Ovary (tissue), 10 donors: ENCODE results near the gene SPACA9. TPM values are rescaled to one million over a fixed set of nuclear protein-coding genes. Genes with fewer than 3 reads are reported as not detected.

Experiments used
- DNase-seq, 5 donors: peaks; one replicate each; pipeline ENCODE4 v3.0.0-alpha.2; 2019 to 2020
- H3K27ac ChIP-seq, 2 donors: fragments of 200-600 bp; one replicate each; pipeline versions ENCODE4 v1.5.1 to v1.8.0; 2019 to 2022
- H3K27me3 ChIP-seq: fragments of 200-600 bp; one replicate; pipeline ENCODE4 v1.8.0; 2022
- H3K36me3 ChIP-seq: fragments of 200-600 bp; sonication (generic); one replicate; pipeline ENCODE4 v1.5.1; 2019
- H3K4me1 ChIP-seq: one replicate; pipeline ENCODE4 v1.8.1; 2013; ENCODE audit warnings: mild to moderate bottlenecking, moderate library complexity; ENCODE audit not compliant: insufficient read depth
- H3K4me3 ChIP-seq: fragments of 200-600 bp; sonication (generic); one replicate; pipeline ENCODE4 v1.5.1; 2017
- H3K9me3 ChIP-seq, 2 donors: fragments of 200-600 bp in 1 of 2; sonication (generic) in 1 of 2; one replicate each; pipeline versions ENCODE4 v1.5.1 to v1.8.1; 2013 to 2019; ENCODE audit warnings: mild to moderate bottlenecking in 1 of 2, moderate library complexity in 1 of 2
- CTCF ChIP-seq, 3 donors: fragments of 450-650 bp in 2 of 3; fragments of 200-600 bp in 1 of 3; IDR thresholded peaks; one replicate each; pipeline versions ENCODE4 v1.5.1 to v1.8.0; 2016 to 2022; ENCODE audit warnings: antibody characterized with exemption in 3 of 3, mild to moderate bottlenecking in 1 of 3
- EP300 ChIP-seq: sonication (generic); formaldehyde crosslinking; IDR thresholded peaks from one replicate; pipeline ENCODE4 v1.6.1; 2017; ENCODE audit warnings: antibody characterized with exemption
- POLR2A ChIP-seq: fragments of 450-650 bp; IDR thresholded peaks from one replicate; pipeline ENCODE4 v1.6.1; 2017; ENCODE audit warnings: antibody characterized with exemption, mild to moderate bottlenecking, moderate library complexity
- WGBS, 3 donors: extraction: QIAGEN DNeasy Blood & Tissue Kit in 1 of 3; methylation state at CpG; one replicate each; pipeline versions ENCODE4 v1.1.5 to v1.1.7; 2013 to 2017; 5-methylcytosine and 5-hydroxymethylcytosine counted together
- intact Hi-C, 4 donors: fragments of 100-400 bp; cut with DNase I; formaldehyde crosslinking; loops; one replicate each; pipeline versions ENCODE4 v1.11.0 to v1.15.1; 2022 to 2023
- long read RNA-seq, 3 donors: library from polyadenylated mRNA in 2 of 3; unstranded in 2 of 3; transcript quantifications; one replicate each; pipeline ENCODE4 v2.0.0 and lab custom pipeline, GENCODE V29; 2021 to 2026
- polyA plus RNA-seq, 2 donors: library from polyadenylated mRNA; stranded (reverse); fragments of 200-250 nt in 1 of 2; fragments of 350-450 nt in 1 of 2; fragmentation: Illumina TruSeq in 1 of 2; extraction: RNeasy Lipid Tissue Mini Kit (QIAGEN cat#74804) in 1 of 2; gene quantifications; one replicate each; pipeline ENCODE4 v1.2.3, GENCODE V29; 2013 to 2014
- total RNA-seq, 7 donors: library from RNA; depleted of rRNA in 2 of 7; stranded (reverse); fragments of >200 nt in 2 of 7; fragmentation: NEBNext Ultra II Directional in 3 of 7; extraction: Animal tissue kit (Norgen Biotek cat#: 25700) in 3 of 7; gene quantifications; one replicate each; pipeline versions ENCODE4 v1.1.0 to v1.2.4, GENCODE V29; 2016 to 2023
- donor health status: DM: no; HTN: no; CAD: no; lungs with moderate emphysema.
- donor health status: DM: no; HTN: no; CAD: no.
- donor health status: Bipolar disorder and iron deficiency.
- donor health status: DM: yes; HTN: yes; CAD: no.
- donor health status: DM: no; HTN: no; CAD: no.
- donor health status: DM: yes; HTN: yes; CAD: no.

Gene SPACA9
- total RNA-seq (10 to 100 TPM in 1 of 7 donors, 1 to 10 TPM in 6; 4.6 to 22.4 (median 8.6) TPM), polyA plus RNA-seq (10 to 100 TPM in 1 of 2 donors, 1 to 10 TPM in 1; 8.2 to 10.8 TPM)
- long read RNA-seq, donor 1, transcript SPACA9-202 (4 exons, 2,243 nt), result minor isoform, 5 of 27 reads
- long read RNA-seq, donor 1, transcript SPACA9-203 (4 exons, 2,536 nt), result major isoform, 10 of 27 reads
- long read RNA-seq, donor 1, partial matches to known transcripts, result 6 of 27 reads
- long read RNA-seq, donor 1, other reads (novel, unspliced or antisense), result 4 of 27 reads
- long read RNA-seq, donor 2, partial matches to known transcripts, result 10 of 14 reads
- long read RNA-seq, donor 2, other reads (novel, unspliced or antisense), result 0 of 14 reads
- long read RNA-seq, donor 3, transcript SPACA9-203 (4 exons, 2,536 nt), result major isoform, 8 of 24 reads
- long read RNA-seq, donor 3, partial matches to known transcripts, result 0 of 24 reads
- long read RNA-seq, donor 3, other reads (novel, unspliced or antisense), result 12 of 24 reads

DNA sequence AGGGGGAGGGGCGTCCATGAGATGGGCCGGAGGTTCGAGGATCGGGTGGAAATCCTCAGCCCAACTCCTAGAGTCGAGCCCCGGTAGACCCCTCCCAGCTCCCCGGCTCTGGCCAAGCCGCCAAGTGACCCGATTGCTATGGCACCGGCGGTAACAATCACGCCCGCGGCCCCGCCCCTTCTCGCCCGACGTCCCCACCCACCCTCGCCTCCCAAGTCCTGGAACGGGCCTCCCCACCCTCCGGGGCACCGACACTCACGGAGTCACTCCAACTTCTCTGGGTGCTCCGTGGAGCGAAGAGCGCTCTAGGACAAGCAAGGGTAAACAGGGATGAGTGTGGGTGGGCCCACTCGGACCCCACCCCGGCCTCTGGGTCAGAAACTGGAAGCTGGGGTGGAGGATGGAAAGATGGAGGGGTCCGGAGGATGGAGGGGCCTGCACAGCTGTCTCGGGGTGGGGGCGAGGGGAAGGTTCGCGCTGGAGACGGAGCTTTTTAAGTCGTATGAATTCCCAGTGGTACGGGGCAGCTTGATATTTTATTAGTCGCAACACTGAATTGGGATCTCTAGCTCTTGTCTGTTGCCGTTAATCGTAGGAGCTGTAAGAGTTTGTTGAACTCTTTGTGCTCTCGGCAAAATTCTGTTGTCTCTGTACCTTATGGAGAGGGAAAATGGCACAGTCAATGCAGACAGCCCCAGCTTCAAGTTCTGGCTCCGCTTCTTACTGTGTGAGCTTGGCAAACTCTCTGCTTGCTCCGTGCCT is at the start of gene SPACA9:
SPACA9 (plus strand) TSS at position 204 of the 762 bp plus-strand sequence. CDS start 5,050 bp downstream, outside the sequence.
- Histone ChIP-seq H3K9me3 (no peaks in the 10 kb centered on the region), H3K4me1 (peaks cover 4% of the 10 kb centered on the region), H3K36me3 (no peaks in the 10 kb centered on the region), H3K27ac (peak within 1 kb of the TSS; percentile 27 to 36), H3K4me3 (peak within 1 kb of the TSS; percentile 78), H3K27me3 (no peaks in the 10 kb centered on the region)
- no peak for TF ChIP-seq CTCF (IDR thresholded peaks at IDR 0.05)
- no peak for TF ChIP-seq POLR2A
- no peak for TF ChIP-seq EP300
- intact Hi-C loops, result no loop called here
- 3 to 4% (median 4%) methylated on average over 42 of the region's 42 CpGs for WGBS, 3 donors
- DNase-seq, result peak; percentile 73 to 84 (median 76)

DNA sequence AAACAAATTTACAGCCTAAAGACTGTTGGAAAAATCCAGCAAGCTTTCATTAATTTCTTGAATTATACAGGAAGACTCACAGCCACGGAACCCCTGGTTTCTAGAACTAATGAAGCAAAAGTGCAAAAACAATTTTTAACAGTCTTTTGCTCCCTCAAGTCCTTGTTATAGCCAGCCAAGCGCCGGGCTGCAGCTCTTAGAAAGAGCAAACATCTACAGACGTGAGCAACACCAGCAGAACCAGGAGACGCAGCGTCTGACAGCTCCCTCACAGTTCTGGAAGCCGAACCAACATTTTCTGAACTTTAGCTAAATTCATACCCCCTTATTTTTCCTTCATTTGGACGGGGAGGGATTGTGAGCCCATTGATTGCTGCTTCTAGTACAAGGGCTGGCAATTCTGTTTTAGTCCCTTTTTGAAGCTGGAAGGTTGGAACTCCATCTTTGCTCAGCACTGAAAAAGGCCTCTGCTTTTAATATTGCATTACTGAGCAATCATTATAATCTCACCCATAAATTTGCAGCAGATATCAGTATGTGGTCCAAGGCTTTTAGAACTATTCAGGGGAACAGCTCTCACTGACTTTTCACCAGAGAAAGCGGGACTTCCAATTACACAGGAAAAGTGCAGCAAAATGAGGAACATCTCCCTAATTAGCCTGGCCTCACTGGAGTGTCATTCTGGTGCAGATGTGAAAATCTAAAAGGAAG is 46.4 kb upstream of the SPACA9 start:
- H3K4me1 ChIP-seq, result no peaks in the 10 kb centered on the region
- 56 to 60% (median 59%) methylated on average over 9 of the region's 9 CpGs for WGBS, 3 donors
- no peaks in the 10 kb centered on the region for H3K27me3 ChIP-seq
- H3K36me3 ChIP-seq, result no peaks in the 10 kb centered on the region
- H3K27ac ChIP-seq, result no peak overlapping the region
- TF ChIP-seq CTCF (IDR thresholded peaks at IDR 0.05), result no peak
- no peak for TF ChIP-seq EP300
- TF ChIP-seq POLR2A, result no peak
- H3K4me3 ChIP-seq, result no peak overlapping the region
- H3K9me3 ChIP-seq, result no peaks in the 10 kb centered on the region
- intact Hi-C loops, result no loop called here
- DNase-seq, result peak in 1 of 5 donors; percentile 7

- Histone ChIP-seq H3K27ac (no peak overlapping the region), H3K9me3 (no peaks in the 10 kb centered on the region), H3K4me1 (no peaks in the 10 kb centered on the region), H3K27me3 (no peaks in the 10 kb centered on the region), H3K4me3 (no peak overlapping the region), H3K36me3 (no peaks in the 10 kb centered on the region)
- peak in 1 of 5 donors; percentile 16 for DNase-seq
- WGBS, 3 donors, result 70 to 79% (median 77%) methylated on average over 24 of the region's 24 CpGs
- TF ChIP-seq EP300 (no peak), CTCF (IDR thresholded peaks at IDR 0.05) (no peak), POLR2A (no peak)
- intact Hi-C loops, result no loop called here
Observed at GRCh38 chr9:132833550-132834121, 45.1 kb upstream of the SPACA9 start.

DNA sequence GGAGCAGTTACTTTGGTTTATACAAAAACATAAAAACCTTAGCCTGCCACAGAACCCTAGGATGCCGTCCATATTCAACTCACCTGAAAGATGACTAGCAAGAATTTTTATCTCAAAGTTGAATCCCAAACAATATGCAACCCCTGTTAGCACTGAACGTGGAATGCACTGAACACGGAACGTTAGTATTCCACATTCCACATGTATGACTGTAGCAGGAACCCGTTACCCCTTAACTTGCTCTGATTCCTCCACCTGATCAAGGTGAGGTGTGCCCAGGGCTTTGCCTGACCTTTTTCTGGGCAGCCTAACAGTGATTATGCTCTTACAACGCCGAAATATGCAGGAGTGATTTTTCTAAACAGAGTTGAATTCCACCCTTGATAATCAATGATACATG is 44.4 kb upstream of the SPACA9 start:
- TF ChIP-seq POLR2A (no peak), CTCF (IDR thresholded peaks at IDR 0.05) (no peak), EP300 (no peak)
- Histone ChIP-seq H3K36me3 (no peaks in the 10 kb centered on the region), H3K9me3 (no peaks in the 10 kb centered on the region), H3K27me3 (no peaks in the 10 kb centered on the region), H3K27ac (no peak overlapping the region), H3K4me1 (no peaks in the 10 kb centered on the region), H3K4me3 (no peak overlapping the region)
- DNase-seq, result no peak
- WGBS, 3 donors, result 81 to 84% (median 84%) methylated on average over 7 of the region's 7 CpGs
- intact Hi-C loops, result no loop called here
